GM18520 (cell line): ENCODE measurements around the gene AKAP3.

Experiments
- ATAC-seq: cut with Tn5 transposase; IDR thresholded peaks from one replicate; pipeline ENCODE4 v1.9.1; 2021; ENCODE audit not compliant: unreplicated experiment

Gene AKAP3

DNA sequence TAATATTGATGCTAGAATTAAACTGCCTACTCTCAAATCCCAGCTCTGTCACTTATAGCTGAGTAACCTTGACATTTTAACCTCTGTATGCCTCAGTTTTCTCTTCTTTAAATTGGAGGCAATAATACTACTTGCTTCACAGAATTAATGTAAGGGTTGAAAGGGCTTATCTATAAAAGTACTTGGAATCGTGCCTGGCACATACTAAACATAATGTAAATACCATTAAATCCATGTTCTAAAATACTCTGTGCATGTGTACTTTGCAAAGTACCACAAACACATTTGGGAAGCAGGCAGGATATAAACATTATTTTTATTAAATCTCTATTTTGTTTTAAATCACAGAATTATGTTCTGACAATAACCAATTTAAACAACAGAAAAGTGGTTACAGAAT lies 44.9 kb downstream of the AKAP3 start:
- ATAC-seq = no peak

DNA sequence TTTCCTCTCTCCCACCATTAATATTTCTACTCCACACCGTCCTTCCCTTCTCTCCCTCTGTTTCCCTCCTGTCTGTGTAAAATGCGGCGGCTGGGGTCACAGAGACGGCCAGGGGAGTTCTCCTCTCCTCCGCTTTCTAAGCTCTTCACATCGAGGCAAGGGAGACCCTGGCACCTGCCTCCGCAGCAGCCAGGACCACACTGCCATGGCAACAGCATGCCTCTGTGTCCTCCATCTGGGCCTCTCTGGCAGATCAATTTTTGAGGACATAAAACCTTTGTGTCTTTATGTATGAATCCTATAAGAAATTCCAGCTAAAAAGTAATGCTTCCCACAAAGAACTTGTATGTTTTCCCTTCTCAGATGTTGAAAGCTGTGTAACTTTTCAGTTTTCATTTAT lies 45.4 kb downstream of the AKAP3 start:
- ATAC-seq = no peak

DNA sequence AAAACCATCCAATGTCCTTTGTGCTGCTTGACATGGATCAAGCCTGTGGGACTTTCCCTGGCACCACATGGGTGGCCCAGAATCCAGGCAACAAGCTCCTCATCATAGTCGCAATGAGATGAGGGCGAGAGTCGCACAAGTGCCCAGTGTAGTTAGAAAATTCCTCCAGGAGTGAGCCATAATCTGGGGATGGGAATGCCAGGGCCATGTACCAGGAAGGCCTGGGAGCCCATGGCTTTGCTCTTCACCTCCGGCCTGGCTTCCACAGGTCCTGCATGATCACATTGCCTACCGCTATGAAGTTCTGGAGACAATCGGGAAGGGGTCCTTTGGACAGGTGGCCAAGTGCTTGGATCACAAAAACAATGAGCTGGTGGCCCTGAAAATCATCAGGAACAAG lies 53.0 kb downstream of the AKAP3 start:
- ATAC-seq = no peak

DNA sequence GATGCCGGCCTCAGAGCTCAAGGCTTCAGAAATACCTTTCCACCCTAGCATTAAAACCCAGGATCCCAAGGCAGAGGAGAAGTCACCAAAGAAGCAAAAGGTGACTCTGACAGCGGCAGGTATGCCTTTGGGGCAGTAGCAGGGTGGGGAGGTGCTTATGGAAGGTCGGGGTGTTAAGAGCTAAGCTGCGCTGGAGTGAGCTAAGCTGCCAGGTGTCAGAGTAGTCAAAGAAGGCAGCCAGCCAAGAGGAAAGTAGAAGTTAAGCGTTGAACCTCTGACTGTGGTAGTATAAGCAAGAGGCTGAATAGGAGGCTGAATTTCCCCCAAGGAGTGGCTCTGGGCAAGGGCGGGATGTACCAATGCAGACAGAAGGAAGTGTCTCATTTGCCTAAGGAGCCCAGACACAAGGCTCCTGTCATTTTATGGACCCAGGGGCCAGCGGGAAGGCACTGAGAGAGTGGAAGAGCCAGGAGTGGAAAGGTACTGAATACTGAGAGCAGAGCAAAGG lies 57.6 kb downstream of the AKAP3 start:
- no peak for ATAC-seq

DNA sequence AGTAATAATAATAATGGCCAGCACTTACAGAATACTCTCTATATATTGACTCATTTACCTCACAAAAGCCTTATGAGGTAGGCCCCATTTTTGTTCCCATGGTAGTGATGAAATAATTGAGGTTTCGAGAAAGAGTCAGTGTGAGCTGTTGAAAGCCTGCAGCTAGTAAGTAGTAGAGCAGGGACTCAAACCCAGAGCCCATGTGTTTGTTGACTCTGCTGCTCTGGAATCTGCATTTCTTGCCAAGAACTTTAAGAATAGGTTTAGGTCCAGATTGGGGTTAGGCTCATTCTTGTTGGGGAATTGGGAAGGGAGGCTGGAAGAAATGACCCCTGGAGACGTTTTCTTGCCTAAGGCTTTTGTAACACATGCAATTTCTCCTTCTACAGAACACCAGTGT lies 58.9 kb downstream of the AKAP3 start:
- no peak for ATAC-seq

DNA sequence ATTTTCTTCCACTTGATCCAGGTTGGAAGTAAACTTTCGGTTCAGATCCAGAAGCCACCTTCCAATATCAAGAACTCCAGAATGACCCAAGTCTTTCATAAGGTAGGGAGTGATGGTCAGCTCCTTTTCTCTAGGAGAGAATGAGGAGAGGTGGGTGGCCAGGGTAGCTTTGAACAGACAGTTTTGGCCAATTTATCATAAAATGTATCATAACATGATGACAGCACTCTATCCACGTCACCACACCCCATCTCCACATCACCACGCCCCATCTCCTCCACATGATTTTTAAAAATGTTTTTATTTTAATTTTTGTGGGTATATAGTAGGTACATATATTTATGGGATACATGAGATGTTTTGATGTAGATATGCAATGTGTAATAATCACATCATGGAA lies 59.9 kb downstream of the AKAP3 start:
- ATAC-seq = no peak

DNA sequence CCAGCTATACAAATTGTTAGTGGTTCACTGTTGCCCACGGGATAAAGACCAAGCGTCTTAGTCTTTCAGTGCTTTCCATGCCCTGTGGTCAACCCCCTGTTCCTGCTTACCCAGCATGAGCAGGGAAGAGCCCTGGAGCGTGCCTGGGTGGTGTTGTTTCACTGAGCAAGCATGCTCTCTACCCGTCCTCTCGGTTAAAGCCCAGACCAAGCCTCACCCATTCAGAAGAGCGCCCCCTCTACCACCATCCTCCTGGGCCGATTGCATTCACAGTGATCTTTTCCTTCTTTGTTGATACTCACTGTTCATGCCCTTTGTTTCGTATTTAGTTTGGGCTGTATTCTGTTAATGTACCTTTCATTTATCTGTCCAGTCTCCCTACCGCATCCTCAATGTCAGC lies 61.7 kb downstream of the AKAP3 start:
- no peak for ATAC-seq

DNA sequence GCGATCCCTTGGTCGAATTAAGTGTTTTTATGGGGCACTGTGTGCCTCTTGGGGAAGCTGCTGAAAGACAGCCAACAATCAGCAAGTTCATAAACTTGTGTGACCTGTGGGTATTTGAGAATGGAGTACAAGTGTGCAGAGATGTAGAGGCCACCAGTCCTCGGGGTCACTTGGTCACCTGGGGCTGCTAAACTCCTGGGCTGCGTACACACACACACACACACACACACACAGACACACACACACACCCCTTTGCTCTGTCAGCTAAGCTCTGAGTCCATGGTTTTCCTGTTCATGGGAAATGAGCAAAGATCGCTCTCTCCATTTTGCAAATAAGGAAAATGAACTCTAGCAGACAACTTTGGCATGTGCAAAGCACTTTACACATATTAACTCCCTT lies 62.4 kb downstream of the AKAP3 start:
- no peak for ATAC-seq

DNA sequence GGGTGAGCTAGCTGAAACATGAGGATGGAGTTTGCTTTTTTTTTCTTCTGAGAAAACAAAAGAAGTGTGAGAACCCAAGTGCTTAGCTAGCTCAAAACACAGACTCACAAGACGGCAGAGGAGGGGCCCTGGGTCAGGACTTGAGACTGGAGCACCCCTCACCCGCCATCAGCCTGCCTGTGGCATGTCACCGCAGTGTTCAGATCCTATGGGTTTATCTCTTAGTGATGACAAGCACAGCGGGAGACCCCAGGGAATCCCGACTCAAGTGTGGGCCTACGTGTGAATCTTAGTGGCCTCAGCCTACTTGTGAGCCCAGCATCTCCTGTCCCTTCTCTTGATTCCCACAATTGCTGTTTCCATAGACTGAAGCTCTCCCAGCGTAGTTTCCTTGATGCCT lies 64.0 kb downstream of the AKAP3 start:
- no peak for ATAC-seq

DNA sequence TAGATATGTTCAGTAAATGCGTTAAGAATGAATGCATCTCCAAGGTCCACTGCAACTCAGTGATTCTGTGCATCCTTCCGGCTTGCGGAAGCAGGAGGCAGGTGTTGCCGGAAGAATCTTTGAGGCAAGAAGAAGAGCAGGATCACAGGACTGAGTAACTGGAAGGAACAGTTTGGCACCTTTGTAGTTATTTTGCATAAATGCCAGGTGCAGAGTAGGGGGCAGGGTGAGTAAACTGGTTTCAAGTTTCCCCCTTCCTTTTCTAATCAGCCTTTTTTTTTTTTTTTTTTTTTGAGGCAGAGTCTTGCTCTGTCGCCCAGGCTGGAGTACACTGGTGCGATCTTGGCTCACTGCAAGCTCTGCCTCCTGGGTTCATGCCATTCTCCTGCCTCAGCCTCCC lies 64.6 kb downstream of the AKAP3 start:
- no peak for ATAC-seq

DNA sequence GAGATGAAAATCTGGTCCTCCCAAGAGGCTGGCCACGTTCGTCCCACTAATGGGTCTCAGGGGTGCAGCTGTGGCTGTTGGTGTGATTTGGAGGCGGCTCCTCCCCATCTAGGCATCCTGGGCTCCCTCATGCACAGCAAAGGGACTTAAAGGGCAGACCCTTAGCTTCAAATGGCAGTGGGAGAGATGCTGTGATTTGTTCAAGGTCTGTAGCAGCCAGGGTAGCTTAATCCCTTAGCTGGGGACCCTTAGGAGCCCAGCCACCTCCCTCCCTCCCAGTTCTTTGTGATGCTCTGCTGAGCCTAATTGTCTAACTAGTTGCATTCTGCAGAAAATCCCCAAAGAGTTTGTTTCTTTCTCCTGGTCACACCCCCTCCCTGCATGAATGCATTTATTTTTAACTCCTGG lies 68.6 kb downstream of the AKAP3 start:
- ATAC-seq = no peak

DNA sequence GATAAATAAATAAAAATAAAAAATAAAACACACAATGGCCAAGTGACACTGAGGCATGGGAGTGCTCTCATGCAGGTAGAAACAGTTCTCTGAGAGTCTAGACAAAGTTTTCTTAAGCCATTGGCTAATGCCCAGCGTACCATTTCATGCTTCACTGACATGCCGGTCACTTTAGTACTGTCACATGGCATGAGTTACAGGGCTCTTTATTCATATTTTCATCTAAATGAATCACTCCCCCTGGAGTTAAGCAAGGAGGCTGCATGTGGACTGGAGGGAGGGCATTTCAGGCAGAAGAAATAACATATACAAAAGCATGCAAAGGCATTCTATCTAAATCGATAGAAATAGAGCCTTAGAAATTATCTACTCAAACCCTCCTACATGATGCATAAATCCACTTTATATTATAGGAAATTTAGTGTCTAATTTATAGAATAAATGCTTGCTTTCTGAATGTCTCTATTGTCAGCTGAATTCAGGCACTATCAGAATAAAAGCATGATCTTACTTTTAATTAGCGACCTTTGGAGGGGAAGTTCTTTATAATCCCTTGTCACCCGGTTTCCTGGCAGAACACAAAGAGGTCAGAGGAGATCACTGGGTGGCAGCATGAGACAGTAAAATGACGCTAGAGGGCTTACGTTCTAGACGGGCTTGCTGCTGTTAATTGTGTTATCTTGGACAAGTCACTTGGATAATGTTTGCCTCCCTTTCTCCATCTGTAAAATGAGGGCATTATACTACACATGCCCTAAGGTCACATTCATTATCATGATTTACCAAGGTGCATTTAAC lies 69.3 kb downstream of the AKAP3 start:
- no peak for ATAC-seq

DNA sequence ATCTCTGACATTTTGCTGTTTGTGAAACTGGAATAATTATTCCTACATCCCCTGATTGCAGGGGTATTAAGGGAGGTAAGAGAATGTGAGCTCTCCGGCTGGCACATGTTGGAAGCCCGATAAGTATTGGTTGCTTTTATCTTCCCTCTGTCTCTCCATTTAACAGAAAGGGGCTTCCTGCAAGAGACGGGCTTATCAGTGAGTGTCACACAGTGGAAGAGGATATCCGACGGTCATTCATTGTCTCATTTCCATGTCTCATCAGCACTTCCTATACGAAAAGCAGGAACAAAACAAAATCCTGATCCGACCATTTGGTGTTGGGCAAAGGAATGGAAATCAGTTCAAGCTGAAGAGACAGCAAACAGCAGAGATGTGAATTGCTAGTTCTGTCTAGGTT lies 76.2 kb downstream of the AKAP3 start:
- no peak for ATAC-seq

DNA sequence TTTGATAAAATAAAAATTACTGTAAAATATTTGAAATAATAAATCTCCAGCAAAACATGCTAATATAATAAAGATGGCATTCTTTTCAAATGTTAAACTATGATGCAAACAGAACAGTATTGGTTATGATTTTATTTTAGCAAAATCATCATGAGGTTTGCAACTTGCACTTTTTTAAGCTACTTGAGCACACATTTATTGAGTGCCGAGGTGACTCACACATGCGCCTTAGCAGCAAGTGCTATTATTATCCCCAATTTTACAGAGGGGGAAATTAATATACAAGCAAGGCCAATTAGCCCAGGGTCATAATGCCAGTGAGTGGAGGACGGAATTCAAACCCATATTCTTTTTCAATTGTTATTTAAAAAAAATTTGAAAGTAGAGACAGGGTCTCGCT lies 79.6 kb downstream of the AKAP3 start:
- no peak for ATAC-seq

DNA sequence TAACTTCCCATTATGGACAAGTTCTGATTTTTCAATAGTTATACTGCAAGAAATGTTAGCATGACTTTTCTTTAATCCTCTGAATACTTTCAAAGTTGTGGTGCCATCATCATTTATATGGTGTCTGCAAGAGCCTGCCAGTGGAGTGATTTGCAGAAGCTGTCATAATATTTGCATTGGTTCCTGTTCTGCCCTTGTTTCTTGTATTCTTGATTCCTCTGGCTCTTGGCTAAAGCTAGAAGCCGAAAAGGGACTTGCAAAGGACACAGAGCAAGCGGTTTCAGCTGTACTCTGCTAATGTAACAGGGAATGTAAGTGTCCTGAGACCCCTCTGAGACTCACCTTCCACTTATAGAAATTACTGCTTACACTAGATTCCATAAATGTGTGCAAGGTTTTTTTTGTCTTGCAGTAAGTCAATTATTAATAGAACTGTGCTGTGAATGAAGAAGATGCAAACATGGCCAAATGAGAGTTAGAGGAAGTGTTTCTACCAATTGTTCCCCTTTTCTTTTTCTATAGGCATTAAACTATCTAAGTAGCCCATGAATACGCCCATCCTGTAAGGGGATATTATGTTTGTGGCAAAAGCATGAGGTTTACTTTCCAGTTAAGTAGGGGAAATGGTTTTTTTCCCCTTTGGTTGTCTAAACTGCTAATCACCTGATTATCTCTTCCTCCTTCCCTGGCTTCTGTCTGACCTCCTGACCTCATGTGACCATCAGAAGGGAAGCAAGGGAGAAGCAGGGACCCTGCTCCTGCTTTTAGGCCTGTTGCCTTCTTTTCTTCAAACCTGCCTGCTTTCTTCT lies 81.6 kb downstream of the AKAP3 start:
- no peak for ATAC-seq

DNA sequence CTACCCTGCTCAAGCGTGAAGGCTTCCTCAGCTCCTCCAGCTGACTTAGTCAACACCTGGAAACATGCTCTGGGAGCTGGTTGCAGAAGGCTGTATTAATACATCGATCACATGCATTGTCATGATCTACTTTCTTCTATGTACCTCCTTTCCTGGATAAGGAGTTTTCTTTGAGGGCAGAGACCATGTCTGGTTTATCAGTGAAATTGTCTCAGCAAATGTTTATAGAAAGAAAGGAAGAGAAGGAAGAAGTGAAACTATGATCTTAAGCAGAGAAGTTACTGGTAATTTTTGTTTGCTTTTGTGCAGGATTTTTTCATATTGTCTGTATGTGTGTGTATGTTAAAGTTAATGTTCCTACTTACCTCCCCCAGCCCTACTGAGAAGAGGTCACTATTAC lies 82.4 kb downstream of the AKAP3 start:
- no peak for ATAC-seq
